GM18517 (cell line): ENCODE measurements around the gene NFASC.

Experiments used
- ATAC-seq: cut with Tn5 transposase; IDR thresholded peaks from one replicate; pipeline ENCODE4 v1.9.1; 2021; ENCODE audit warnings: mild to moderate bottlenecking, moderate library complexity; ENCODE audit not compliant: unreplicated experiment

The NFASC gene

GRCh38 chr1:204885790-204886189 lies 15.1 kb downstream of the NFASC start:
- no peak for ATAC-seq

- ATAC-seq, result no peak
Observed at GRCh38 chr1:204887846-204888245, 17.2 kb downstream of the NFASC start.

- no peak for ATAC-seq
Observed at GRCh38 chr1:204888294-204888693, 17.6 kb downstream of the NFASC start.

GRCh38 chr1:204889681-204890383 lies 19.2 kb downstream of the NFASC start:
- ATAC-seq, result no peak

GRCh38 chr1:204891860-204892259 lies 21.2 kb downstream of the NFASC start:
- ATAC-seq, result no peak

- ATAC-seq, result no peak
Observed at GRCh38 chr1:204894031-204894430, 23.4 kb downstream of the NFASC start.

GRCh38 chr1:204894606-204895005 lies 23.9 kb downstream of the NFASC start:
- no peak for ATAC-seq

- ATAC-seq, result no peak
Observed at GRCh38 chr1:204896023-204896422, 25.4 kb downstream of the NFASC start.

- ATAC-seq, result no peak
Observed at GRCh38 chr1:204896787-204897469, 26.3 kb downstream of the NFASC start.

- no peak for ATAC-seq
Observed at GRCh38 chr1:204900721-204901120, 30.1 kb downstream of the NFASC start.

GRCh38 chr1:204902671-204903070 lies 32.0 kb downstream of the NFASC start:
- ATAC-seq, result no peak

- ATAC-seq, result no peak
Observed at GRCh38 chr1:204904228-204904810, 33.7 kb downstream of the NFASC start.

GRCh38 chr1:204909109-204909508 lies 38.4 kb downstream of the NFASC start:
- ATAC-seq, result no peak

- no peak for ATAC-seq
Observed at GRCh38 chr1:204915861-204916495, 45.3 kb downstream of the NFASC start.

GRCh38 chr1:204917802-204918201 lies 47.1 kb downstream of the NFASC start:
- ATAC-seq, result no peak

- no peak for ATAC-seq
Observed at GRCh38 chr1:204920511-204920910, 49.8 kb downstream of the NFASC start.

GRCh38 chr1:204920967-204921366 lies 50.3 kb downstream of the NFASC start:
- no peak for ATAC-seq

GRCh38 chr1:204921855-204922516 lies 51.3 kb downstream of the NFASC start:
- no peak for ATAC-seq

GRCh38 chr1:204923201-204923600 lies 52.5 kb downstream of the NFASC start:
- no peak for ATAC-seq

- no peak for ATAC-seq
Observed at GRCh38 chr1:204923626-204924012, 53.0 kb downstream of the NFASC start.
